NCI-H2107 treated with DMSO at 0.1 percent for 48 hours (cell line): Measurements from ENCODE around the gene KDM2A.

Source experiments
- DNase-seq: peaks from one replicate; lab custom pipeline; 2025; ENCODE audit not compliant: unreplicated experiment; lab: John Stamatoyannopoulos, UW

KDM2A gene

DNA sequence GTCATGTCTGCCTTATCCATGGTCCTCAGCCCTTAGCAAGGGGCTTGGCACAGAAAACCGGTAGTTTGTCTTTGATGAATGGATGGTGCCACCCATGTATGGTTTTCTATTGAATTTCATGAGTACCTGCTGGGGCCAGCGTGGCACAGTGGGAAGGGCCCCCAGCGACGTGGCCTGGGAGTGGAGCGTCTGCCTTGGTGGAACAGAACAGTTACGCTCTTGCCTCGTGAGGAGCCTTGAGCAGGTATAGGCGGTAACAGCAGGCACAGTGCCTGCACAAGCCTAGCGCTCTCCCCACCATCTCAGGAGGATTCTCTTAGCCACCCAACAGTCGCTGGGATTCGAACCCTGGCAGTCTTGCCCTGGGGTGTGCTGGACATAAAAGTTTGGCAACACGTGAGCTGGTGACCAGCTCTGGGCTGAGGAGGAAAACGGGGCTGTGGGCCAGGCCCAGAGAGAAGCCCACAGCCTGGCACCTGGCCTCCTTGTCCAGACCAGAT, 181.2 kb downstream of the KDM2A start:
- DNase-seq, result no peak

DNA sequence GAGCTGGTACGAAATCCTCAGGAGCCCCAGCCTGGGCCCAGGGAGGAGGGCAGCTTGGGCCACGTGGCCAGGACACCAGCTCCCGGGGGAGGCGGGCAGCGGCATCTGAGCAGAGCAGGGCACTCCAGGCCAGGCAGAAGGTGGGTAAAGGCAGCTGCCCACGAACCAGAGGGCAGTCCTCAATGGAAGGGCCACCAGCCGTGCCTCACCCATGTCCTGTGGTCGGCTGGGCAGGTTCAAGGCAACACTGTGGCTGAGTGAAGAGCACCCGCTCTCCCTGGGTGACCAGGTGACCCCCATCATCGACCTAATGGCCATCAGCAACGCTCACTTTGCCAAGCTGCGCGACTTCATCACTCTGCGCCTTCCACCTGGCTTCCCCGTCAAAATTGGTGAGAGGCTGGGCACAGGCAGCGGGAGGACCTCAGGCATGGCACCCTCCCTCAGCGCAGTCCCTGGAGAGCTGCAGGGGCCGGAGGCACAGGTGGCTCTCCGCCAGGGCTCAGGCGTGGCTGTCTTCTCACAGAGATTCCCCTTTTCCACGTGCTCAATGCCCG, 181.8 kb downstream of the KDM2A start:
- DNase-seq, result no peak

DNA sequence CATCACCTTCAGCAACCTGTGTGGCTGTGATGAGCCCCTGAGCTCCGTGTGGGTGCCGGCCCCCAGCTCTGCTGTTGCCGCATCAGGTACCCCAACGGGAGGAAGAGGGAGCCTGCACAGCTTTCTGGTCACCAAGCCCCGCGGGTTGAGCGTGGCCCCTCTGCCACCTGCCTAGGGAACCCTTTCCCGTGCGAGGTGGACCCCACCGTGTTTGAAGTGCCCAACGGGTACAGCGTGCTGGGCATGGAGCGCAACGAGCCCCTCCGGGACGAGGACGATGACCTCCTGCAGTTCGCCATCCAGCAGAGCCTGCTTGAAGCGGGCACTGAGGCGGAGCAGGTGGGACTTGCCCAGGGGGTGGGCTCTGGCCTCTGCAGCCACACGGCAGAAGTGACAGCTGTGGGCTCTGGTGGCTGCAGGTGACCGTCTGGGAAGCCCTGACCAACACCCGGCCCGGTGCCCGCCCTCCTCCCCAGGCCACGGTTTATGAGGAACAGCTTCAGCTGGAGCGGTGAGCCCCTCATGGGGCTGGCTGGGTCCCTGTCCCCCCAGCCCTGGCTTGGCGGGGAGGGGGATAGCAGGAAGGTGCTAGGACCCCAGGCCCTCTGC, 182.4 kb downstream of the KDM2A start:
- DNase-seq, result no peak

DNA sequence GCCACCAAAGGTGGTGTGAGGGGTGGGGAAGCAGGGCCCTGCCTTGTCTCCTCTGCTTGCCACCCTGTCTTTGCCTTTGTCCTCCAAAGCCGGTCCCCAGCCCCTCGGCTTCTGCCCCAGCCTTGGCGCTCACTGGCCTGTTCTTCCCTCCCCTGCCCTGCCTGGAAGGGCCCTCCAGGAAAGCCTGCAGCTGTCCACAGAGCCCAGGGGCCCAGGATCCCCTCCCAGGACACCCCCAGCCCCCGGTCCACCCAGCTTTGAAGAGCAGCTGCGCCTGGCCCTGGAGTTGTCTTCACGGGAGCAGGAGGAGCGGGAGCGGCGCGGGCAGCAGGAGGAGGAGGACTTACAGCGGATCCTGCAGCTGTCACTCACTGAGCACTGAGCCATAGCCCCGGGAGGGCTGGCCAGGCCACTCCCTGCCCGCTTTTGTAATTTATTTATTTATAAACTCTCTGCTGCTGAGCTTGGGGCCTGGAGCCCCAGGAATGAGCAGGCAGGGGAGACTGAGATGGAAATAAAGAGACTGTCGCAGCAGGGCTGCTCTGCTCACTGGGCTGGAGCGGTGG, 183.0 kb downstream of the KDM2A start:
- peak; percentile 51 for DNase-seq

DNA sequence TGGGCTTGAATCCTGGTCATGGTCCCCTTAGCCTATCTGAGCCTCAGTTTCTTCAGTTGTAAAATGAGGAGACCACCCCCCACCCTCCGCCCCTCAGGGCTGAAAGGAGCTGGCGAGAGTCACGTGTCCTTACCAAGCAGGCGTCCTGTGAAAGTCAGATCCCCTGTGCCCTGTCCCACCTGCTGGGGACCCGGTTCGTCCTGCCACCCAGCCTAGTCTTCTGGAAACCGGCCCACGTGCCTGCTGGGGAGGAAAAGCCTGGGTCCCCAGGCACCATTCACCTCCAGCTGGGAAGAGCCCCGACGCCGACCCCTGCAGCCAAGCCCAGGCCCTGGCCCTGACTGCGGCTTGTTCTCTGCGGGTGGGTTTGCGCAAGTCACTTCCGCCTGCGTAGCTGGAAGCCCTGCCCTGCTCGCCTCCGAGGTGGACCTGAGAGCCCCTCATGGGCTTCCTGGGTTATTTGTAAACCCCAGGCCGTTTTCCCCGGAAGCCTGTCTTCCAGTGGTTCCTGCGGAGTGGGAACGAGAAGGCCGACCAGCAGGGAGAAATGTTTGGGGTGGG, 183.6 kb downstream of the KDM2A start:
- no peak for DNase-seq

DNA sequence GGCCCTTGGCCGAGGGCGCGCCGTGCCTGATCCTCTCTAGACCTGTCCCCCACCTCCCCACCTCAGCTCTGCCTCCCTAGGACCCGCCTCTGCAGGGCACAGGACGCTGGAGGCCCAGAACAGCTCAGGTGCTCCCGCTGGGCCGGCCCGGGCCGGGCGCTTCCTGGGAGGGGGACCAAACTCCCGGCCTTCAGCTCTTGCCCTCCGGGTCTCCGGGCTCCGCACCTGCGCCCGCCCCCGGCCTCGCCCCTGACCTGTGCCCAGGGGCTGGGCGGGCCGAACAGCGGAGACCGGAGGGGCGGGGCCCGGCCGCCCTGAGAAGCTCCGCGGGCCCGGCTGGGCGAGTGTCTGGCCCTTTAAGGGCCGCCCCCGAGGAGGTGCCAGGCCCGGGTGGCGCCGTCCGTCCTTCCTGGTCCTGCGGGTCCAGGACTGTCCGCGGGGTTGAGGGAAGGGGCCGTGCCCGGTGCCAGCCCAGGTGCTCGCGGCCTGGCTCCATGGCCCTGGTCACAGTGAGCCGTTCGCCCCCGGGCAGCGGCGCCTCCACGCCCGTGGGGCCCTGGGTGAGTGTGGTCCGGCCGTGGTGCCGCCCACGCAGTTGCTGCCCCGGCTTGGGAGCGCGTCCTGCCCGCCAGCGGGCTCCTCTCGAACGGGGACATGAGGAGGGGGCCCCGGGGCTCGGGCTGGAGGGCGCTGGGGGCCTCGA, 184.2 kb downstream of the KDM2A start, which contains the start of gene SSH3:
Gene SSH3, plus strand, starts transcription at position 399 of the 703 bp plus-strand sequence. Its CDS starts 96 bp downstream, at position 495.
- DNase-seq, result no peak

- no peak for DNase-seq
These were observed 184.9 kb downstream of the KDM2A start for GRCh38 chr11:67303835-67304411.

DNA sequence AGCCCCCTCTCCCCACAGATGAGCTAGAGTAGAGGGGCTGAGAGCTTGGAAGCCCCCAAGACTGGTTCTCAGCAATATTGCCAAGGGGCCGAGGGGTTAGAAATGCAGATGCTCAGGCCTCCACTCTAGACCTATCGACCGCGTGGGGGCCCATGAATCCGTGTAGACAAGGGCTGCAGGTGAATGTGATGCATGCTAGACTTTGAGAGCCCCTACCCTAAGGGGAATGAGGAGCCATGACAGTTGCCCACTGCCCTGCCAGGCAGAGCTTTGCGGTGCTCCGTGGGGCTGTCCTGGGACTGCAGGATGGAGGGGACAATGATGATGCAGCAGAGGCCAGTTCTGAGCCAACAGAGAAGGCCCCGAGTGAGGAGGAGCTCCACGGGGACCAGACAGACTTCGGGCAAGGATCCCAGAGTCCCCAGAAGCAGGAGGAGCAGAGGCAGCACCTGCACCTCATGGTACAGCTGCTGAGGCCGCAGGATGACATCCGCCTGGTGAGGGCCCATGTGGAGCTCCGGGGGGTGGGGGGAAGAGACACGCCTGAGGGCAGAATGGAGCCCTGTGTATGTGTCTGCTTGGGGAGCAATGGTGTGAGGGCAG, 185.5 kb downstream of the KDM2A start:
- no peak for DNase-seq

- no peak for DNase-seq
These were observed 187.9 kb downstream of the KDM2A start for GRCh38 chr11:67306769-67307544.

DNA sequence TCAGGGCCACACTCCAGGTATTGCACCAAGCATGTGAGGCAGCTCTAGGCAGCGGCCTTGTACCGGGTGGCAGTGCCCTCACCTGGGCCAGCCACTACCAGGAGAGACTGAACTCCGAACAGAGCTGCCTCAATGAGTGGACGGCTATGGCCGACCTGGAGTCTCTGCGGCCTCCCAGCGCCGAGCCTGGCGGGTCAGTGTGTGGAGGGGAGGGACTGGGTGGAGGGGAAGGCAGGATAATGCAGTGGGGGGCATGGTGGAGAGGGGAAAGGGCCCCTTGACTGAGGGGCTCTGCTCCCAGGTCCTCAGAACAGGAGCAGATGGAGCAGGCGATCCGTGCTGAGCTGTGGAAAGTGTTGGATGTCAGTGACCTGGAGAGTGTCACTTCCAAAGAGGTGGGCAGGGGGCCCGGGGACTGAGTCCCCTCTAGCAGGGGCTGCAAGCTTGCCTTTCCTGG, 188.5 kb downstream of the KDM2A start:
- DNase-seq, result no peak
